Fibroblast of mammary gland (primary cell): ENCODE measurements around the gene NUP210L.

ENCODE experiments used
- DNase-seq: peaks from one replicate; pipeline ENCODE4 v3.0.0-alpha.2; 2010; ENCODE audit warnings: low read depth
- H3K4me3 ChIP-seq: 2 replicates; pipeline ENCODE4 v1.5.1; 2011; ENCODE audit warnings: low read depth, mild to moderate bottlenecking, low read length, moderate library complexity; ENCODE audit not compliant: control insufficient read depth
- TF ChIP-seq, protein P1 (sequence below): conservative IDR thresholded peaks from 2 replicates; pipeline ENCODE4 v1.5.1; 2011; ENCODE audit warnings: low read depth, low read length, inconsistent platforms; ENCODE audit not compliant: control insufficient read depth, insufficient read depth

NUP210L gene

GRCh38 chr1:153995640-153996039 is 159.2 kb downstream of the NUP210L start:
- DNase-seq: no peak
- H3K4me3 ChIP-seq: no peak overlapping the region
- TF ChIP-seq, protein P1, sequence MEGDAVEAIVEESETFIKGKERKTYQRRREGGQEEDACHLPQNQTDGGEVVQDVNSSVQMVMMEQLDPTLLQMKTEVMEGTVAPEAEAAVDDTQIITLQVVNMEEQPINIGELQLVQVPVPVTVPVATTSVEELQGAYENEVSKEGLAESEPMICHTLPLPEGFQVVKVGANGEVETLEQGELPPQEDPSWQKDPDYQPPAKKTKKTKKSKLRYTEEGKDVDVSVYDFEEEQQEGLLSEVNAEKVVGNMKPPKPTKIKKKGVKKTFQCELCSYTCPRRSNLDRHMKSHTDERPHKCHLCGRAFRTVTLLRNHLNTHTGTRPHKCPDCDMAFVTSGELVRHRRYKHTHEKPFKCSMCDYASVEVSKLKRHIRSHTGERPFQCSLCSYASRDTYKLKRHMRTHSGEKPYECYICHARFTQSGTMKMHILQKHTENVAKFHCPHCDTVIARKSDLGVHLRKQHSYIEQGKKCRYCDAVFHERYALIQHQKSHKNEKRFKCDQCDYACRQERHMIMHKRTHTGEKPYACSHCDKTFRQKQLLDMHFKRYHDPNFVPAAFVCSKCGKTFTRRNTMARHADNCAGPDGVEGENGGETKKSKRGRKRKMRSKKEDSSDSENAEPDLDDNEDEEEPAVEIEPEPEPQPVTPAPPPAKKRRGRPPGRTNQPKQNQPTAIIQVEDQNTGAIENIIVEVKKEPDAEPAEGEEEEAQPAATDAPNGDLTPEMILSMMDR: no peak

DNA sequence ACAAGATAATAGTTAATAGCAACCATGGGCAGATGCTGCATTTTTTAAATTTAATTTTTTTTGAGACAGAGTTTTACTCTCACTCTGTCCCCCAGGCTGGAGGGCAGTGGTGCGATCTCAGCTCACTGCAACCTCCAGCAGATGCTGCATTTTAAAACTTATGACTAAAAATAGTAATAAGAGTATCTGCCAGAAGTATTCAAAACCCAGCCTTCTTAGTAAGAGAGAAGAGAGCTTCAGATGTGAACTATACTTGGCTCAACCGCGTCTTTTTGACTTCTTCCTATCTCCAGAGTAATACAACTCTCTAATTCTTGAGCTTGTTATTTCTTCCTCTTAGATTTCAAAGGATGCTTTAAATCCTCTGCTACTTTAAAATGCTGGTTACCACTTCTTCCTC is 159.7 kb downstream of the NUP210L start:
- TF ChIP-seq, protein P1: no peak
- no peak overlapping the region for H3K4me3 ChIP-seq
- no peak for DNase-seq

DNA sequence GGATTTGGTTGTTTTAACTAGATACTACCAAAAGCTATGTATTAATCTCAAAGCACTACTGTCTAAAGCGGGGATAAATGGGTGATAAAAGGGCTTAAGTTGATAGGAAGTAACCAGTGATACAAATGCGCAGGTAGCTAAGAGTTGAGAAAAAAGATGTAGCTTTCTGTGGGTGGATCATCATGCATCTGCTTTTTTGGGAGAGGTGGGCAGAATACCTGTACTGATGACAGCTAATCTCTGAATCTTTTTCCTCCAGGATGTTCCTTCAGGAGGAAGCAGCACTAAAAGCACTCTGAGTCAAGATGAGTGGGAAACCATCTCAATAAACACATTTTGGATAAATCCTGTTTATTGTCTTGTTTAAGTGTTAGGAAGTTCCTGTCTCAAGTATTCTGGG is 163.1 kb downstream of the NUP210L start:
- peak overlapping the region; percentile 93 for H3K4me3 ChIP-seq
- DNase-seq: no peak
- TF ChIP-seq, protein P1: no peak

- peak overlapping the region; percentile 93 for H3K4me3 ChIP-seq
- DNase-seq: no peak
- TF ChIP-seq, protein P1: no peak
Observed at GRCh38 chr1:153991151-153991630, 163.7 kb downstream of the NUP210L start.

GRCh38 chr1:153990468-153991150 is 164.3 kb downstream of the NUP210L start, which contains the start of gene RPS27:
TSS of gene RPS27 (plus strand) at chr1:153990762. CDS start at chr1:153990797, 35 bp downstream.
- peak; percentile 99 for DNase-seq
- TF ChIP-seq, protein P1: no peak
- H3K4me3 ChIP-seq: peak within 1 kb of the TSS; percentile 93

DNA sequence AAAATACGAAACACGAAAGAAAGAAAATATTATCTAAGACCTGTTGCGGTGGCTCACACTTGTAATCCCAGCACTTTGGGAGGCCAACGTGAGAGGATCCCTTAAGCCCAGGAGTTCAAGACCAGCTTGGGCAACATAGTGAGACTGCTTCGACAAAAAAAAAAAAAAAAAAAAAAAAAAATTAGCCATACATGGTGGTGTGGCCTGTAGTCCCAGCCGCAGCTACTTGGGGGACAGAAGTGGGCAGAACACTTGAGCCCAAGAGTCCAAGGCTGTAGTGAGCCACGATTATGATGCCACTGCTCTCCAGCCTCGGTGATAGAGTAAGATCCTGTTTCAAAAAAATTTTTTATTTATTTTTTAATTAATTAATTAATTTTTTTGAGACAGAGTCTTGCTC is 167.3 kb downstream of the NUP210L start:
- TF ChIP-seq, protein P1: no peak
- DNase-seq: no peak
- no peak overlapping the region for H3K4me3 ChIP-seq
